Measurements from ENCODE around the gene DCAF6.

DCAF6 gene

GRCh38 chr1:168121401-168122011, 185.0 kb downstream of the DCAF6 start:
- no peak overlapping the region for H3K9ac ChIP-seq (ENCODE audit: low read length)

GRCh38 chr1:168125051-168125450, 188.6 kb downstream of the DCAF6 start:
- H3K4me2 ChIP-seq (ENCODE audit: low read length), result no peak overlapping the region
- H3K9me3 ChIP-seq (ENCODE audit: insufficient read depth, low read length), result no peaks in the 10 kb centered on the region
- H3K9ac ChIP-seq (ENCODE audit: low read length), result no peak overlapping the region
- H3K36me3 ChIP-seq (replicated peaks; ENCODE audit: low read depth, low read length), result peaks cover 3% of the 10 kb centered on the region
- no peak overlapping the region for H2AFZ ChIP-seq (ENCODE audit: low read depth, low read length)
- H3K79me2 ChIP-seq (ENCODE audit: low read length), result no peaks in the 10 kb centered on the region
- no peak for TF ChIP-seq EZH2phosphoT487 (IDR thresholded peaks at IDR 0.05; ENCODE audit: low read depth)
- TF ChIP-seq CTCF (IDR thresholded peaks at IDR 0.05; ENCODE audit: low read depth, low read length), result no peak
- H3K4me1 ChIP-seq (ENCODE audit: low read length), result no peaks in the 10 kb centered on the region
- no peaks in the 10 kb centered on the region for H4K20me1 ChIP-seq (ENCODE audit: insufficient read depth, low read length)
- no peak overlapping the region for H3K27ac ChIP-seq (ENCODE audit: low read length)
- no peaks in the 10 kb centered on the region for H3K27me3 ChIP-seq (ENCODE audit: low read depth, low read length)
- no peak overlapping the region for H3K4me3 ChIP-seq (ENCODE audit: low read length)

More at GRCh38 chr1:168121401-168122011, 185.0 kb downstream of the DCAF6 start:
- Histone ChIP-seq H3K4me3 (ENCODE audit: low read length) (no peak overlapping the region), H3K4me1 (ENCODE audit: low read length) (no peaks in the 10 kb centered on the region), H3K4me2 (ENCODE audit: low read length) (no peak overlapping the region), H3K79me2 (ENCODE audit: low read length) (no peaks in the 10 kb centered on the region), H3K27me3 (ENCODE audit: low read depth, low read length) (no peaks in the 10 kb centered on the region), H3K9me3 (ENCODE audit: insufficient read depth, low read length) (no peaks in the 10 kb centered on the region), H2AFZ (ENCODE audit: low read depth, low read length) (no peak overlapping the region), H3K36me3 (replicated peaks; ENCODE audit: low read depth, low read length) (no peaks in the 10 kb centered on the region), H4K20me1 (ENCODE audit: insufficient read depth, low read length) (no peaks in the 10 kb centered on the region), H3K27ac (ENCODE audit: low read length) (no peak overlapping the region)
- TF ChIP-seq CTCF (IDR thresholded peaks at IDR 0.05; ENCODE audit: low read depth, low read length), result no peak
- TF ChIP-seq EZH2phosphoT487 (IDR thresholded peaks at IDR 0.05; ENCODE audit: low read depth), result no peak
